Glomerular visceral epithelial cell (primary cell): ENCODE results near the gene AKAP12.
"Not testable (repeated sequence)": the region's sequence is repeated elsewhere in the genome, so short reads cannot be mapped to it uniquely, and the experiment has no call there.

Experiments
- DNase-seq: peaks from one replicate; pipeline ENCODE4 v3.0.0-alpha.2; 2016; ENCODE audit errors: extremely low spot score

Gene AKAP12

DNA sequence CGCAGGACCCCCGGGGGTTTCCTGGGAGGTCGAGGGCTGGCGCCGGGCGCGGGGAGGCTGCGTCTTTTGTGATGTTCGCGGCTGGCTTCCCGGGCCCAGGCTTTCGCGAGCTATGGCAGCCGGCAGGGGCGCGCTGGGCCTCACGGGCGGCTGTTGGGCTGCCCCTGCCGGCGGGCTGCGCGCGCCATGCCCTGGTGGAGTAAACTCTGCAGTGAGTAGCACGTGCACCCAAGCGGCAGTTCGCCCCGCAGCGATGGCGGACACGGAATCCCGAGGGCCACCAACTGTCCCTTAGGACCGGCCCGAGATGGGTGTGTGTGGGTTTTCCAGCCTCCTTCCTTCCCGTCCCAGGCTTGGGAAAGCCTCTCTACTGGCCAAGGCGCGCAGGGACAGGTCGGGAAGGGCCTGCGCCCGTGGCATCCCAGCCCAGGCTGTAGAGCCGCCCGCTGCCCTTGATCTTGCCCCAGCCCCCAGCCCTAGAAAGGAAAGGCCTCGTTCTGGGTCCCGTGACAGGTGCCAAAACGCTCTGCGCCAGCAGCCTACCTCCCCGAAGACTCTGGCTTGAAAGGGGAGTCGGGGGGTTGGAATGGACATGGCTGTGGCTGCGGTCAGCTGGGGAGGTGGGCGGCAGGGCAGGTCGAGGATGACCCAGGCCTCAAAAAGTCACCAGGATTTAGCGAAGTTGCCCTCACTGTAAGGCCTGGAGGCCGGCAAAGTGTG, 101.9 kb downstream of the AKAP12 start:
- no peak for DNase-seq

DNA sequence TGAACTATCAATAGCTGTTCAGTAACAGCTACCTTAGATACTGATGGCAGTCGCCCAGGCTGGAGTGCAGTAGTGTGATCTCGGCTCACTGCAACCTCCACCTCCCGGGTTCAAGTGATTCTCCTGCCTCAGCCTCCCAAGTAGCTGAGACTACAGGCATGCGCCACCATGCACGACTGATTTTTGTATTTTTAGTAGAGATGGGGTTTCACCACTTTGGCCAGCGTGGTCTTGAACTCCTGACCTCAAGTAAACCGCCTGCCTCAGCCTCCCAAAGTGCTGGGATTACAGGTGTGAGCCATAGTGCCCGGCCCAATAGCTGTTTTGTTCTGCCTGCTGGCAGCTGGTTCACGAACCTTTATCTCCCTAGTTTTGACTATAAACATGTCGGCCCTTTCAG, 103.0 kb downstream of the AKAP12 start:
- DNase-seq, result not testable (repeated sequence)

DNA sequence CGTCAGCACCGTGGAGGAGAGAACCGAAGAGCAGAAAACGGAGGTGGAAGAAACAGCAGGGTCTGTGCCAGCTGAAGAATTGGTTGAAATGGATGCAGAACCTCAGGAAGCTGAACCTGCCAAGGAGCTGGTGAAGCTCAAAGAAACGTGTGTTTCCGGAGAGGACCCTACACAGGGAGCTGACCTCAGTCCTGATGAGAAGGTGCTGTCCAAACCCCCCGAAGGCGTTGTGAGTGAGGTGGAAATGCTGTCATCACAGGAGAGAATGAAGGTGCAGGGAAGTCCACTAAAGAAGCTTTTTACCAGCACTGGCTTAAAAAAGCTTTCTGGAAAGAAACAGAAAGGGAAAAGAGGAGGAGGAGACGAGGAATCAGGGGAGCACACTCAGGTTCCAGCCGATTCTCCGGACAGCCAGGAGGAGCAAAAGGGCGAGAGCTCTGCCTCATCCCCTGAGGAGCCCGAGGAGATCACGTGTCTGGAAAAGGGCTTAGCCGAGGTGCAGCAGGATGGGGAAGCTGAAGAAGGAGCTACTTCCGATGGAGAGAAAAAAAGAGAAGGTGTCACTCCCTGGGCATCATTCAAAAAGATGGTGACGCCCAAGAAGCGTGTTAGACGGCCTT, 110.0 kb downstream of the AKAP12 start:
- DNase-seq, result no peak

DNA sequence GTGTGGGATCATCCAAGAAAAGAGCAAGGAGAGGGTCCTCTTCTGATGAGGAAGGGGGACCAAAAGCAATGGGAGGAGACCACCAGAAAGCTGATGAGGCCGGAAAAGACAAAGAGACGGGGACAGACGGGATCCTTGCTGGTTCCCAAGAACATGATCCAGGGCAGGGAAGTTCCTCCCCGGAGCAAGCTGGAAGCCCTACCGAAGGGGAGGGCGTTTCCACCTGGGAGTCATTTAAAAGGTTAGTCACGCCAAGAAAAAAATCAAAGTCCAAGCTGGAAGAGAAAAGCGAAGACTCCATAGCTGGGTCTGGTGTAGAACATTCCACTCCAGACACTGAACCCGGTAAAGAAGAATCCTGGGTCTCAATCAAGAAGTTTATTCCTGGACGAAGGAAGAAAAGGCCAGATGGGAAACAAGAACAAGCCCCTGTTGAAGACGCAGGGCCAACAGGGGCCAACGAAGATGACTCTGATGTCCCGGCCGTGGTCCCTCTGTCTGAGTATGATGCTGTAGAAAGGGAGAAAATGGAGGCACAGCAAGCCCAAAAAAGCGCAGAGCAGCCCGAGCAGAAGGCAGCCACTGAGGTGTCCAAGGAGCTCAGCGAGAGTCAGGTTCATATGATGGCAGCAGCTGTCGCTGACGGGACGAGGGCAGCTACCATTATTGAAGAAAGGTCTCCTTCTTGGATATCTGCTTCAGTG, 110.8 kb downstream of the AKAP12 start:
- DNase-seq, result no peak

DNA sequence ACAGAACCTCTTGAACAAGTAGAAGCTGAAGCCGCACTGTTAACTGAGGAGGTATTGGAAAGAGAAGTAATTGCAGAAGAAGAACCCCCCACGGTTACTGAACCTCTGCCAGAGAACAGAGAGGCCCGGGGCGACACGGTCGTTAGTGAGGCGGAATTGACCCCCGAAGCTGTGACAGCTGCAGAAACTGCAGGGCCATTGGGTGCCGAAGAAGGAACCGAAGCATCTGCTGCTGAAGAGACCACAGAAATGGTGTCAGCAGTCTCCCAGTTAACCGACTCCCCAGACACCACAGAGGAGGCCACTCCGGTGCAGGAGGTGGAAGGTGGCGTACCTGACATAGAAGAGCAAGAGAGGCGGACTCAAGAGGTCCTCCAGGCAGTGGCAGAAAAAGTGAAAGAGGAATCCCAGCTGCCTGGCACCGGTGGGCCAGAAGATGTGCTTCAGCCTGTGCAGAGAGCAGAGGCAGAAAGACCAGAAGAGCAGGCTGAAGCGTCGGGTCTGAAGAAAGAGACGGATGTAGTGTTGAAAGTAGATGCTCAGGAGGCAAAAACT, 111.5 kb downstream of the AKAP12 start:
- no peak for DNase-seq

DNA sequence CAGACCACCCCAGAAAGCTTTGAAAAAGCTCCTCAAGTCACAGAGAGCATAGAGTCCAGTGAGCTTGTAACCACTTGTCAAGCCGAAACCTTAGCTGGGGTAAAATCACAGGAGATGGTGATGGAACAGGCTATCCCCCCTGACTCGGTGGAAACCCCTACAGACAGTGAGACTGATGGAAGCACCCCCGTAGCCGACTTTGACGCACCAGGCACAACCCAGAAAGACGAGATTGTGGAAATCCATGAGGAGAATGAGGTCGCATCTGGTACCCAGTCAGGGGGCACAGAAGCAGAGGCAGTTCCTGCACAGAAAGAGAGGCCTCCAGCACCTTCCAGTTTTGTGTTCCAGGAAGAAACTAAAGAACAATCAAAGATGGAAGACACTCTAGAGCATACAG, 112.0 kb downstream of the AKAP12 start:
- DNase-seq, result no peak

DNA sequence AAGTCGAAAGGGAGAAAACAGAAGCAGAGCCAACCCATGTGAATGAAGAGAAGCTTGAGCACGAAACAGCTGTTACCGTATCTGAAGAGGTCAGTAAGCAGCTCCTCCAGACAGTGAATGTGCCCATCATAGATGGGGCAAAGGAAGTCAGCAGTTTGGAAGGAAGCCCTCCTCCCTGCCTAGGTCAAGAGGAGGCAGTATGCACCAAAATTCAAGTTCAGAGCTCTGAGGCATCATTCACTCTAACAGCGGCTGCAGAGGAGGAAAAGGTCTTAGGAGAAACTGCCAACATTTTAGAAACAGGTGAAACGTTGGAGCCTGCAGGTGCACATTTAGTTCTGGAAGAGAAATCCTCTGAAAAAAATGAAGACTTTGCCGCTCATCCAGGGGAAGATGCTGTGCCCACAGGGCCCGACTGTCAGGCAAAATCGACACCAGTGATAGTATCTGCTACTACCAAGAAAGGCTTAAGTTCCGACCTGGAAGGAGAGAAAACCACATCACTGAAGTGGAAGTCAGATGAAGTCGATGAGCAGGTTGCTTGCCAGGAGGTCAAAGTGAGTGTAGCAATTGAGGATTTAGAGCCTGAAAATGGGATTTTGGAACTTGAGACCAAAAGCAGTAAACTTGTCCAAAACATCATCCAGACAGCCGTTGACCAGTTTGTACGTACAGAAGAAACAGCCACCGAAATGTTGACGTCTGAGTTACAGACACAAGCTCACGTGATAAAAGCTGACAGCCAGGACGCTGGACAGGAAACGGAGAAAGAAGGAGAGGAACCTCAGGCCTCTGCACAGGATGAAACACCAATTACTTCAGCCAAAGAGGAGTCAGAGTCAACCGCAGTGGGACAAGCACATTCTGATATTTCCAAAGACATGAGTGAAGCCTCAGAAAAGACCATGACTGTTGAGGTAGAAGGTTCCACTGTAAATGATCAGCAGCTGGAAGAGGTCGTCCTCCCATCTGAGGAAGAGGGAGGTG, 112.9 kb downstream of the AKAP12 start:
- no peak for DNase-seq

DNA sequence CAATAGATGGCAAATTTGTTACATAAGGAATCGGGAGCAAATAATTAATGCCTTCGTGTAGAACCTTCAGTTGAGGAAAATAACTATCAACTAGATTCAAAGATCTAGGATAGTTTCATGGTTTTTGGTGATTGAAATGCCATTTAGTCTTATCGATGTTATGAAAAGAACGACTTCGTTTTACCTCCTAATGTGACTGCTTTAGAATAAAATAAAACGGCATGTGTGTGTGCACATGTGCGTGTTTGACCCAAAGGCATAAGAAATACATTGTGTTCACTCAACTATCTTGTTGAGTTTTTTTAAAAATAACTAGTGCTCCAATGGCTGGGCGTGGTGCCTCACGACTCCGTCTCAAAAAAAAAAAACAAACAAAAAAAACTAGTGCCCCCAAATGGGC, 114.0 kb downstream of the AKAP12 start:
- no peak for DNase-seq

DNA sequence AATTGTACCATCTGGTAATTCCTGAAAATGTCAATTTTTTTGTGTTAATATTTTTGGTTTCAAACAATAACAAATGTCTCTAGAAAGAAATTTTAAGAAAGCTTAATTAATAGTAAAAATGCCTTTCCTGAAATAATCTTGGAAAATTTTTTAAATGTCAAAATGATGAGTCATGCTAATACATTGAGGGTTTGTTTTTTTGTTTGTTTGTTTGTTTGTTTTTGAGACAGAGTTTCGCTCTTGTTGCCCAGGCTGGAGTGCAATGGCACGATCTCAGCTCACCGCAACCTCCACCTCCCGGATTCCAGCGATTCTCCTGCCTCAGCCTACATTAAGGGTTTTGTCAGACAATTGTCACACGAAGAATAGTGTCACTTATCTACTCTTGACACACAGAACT, 117.2 kb downstream of the AKAP12 start:
- not testable (repeated sequence) for DNase-seq

DNA sequence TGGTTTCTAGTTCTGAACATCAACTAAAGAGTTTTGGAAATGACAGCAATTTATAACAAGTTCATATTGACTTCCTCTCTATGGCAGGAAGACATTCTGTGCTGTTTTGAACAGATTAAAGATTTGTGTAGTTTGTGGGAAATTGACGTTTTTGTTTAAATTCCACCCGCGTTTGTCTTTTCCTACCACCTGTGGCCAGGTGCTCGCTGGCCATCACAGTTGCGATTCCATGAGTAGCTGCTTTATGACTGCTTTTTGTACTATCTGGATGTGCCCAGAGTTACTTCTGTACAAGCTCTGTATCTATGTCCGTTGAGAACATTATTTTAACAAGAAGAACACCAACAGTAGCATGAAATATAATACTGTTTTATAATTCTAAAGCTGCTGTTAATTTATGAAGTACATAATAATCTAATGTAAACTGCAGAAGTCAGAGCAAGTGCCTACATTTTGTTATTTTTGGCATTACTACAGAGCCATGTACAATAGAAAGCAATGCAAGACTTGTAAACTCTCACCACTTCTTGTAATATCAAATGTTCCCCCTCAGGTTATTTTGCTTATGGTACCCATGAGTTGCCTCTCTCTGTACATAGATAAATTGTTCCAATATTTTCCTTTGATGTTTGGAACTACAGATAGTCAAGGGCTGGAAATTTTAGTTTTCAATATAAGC, 118.1 kb downstream of the AKAP12 start:
- no peak for DNase-seq

DNA sequence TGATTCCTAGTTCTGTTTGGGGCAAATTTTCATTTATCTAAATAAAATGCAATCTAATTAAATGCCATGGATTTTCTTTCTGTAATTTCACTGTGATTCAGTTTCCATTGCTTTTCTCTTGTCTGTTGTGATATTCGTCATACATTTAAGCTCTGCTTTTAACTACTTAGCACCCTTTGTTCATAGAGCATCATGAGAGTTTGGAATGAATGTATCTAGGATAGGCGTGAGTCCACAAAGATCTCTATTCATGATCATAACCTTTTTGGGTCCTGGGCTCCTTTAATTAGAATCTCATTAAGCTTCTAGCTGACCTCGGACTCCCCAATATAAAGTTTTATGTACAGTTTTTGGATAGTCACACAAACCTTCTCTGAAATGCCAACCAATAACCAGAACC, 118.7 kb downstream of the AKAP12 start:
- DNase-seq, result no peak

DNA sequence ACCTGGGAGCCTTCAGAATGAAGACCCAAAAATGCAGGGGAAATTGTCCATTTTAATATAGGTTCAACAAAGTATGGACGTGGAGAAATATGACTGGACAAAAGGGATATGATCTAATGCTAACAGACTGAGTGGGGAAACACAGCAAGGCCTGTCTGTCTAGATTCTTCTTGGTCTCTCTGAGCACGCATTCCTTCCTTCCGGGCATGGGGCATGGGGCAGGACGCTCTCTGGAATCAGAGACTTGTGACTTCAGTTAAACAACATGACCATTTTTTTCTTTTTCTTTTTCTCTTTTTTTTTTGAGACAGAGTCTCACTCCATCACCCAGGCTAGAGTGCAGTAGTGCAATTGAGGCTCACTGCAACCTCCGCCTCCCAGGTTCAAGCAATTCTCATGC, 119.7 kb downstream of the AKAP12 start:
- no peak for DNase-seq

DNA sequence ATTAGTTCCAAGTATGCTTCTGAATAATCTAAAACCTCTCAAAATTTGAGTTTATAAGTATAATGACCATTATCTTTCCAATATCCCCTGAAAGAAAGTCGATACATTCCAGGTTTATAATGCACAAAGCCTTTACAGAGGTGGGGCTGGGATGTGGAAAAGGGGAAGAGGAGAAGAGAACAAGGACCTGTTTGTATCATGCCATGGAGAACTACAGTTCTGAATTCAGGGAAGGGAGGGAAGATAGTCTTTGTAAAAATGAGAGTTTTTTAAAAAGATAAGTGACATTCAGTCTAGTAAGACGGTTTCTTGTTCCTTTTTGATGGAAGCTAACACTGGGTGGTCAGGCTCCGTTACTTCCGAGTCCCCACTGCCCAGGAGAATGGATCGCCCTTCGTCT, 125.5 kb downstream of the AKAP12 start:
- no peak for DNase-seq

DNA sequence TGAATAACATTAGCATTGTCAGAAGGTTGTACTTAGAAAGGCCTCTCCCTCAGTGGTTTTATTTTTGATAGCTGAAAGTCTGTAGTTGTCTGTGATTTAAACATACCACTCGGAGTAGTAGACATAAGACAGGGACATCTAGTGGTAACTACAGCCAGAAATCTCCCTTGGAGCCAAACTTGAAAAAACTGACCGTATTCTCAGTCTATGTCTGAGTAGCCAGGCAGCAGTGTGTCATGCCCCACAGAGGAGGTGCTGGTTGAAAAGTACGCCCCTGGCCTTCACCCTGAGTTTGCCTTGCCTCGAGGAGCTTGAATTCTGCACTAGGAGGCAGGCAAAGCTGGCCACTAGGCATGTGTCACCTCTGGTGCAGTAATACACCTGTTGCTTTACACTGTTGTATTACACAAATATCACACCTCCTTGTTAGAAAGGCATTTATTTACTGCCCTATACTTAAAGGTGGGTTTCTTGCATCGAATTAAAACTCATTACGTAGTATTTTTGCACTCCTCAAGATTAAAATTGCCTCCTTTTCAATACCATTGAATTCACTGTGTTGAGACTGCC, 130.8 kb downstream of the AKAP12 start:
- DNase-seq, result no peak

DNA sequence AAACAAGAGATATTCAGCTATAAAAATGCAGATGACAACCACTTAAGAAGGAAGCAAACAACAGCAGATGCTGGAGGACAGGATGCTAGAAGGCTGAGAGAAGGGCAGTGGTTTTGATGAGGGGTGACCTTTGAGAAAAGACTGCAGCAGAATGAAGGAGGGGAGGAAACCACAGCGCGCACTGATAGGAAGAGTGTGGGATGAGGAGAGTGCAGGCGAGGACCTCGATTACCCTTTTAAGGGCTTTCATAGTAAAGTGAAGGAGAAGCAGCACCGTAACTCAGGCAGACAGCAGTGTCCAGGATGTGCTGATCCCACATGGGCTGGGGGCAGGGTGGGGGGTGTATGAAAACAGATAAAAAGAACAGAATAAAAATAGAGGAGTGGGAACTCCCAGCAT, 132.4 kb downstream of the AKAP12 start:
- DNase-seq, result no peak

DNA sequence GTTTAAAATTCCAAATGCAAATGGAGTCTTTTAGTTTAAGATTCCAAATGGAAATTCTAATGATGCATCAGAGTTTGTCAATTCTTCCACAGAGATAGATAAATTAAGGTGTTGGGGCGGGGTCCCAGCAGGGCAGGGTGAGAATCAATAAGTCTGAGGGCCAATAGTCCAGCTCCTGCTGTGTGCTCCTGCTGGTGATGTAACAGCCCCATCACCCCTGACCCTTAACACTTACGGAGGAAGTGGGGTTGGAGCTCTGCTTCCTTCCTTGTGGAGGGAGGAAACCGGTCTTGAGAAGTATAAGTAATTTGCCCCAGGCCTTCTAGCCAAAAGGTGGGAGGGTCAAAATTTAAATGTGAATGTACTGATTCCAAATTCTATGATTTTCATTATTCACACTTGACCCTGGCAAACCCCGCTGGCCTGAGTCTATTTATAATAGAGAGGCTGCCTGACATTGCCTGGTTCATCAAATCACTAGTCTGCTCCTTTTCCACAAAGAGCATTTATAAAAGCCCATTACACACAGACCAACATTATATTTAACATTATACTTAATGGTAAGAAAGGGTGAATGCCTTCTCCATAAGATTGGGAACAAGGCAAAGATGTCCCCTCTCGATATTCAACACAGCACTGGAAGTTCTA, 134.4 kb downstream of the AKAP12 start:
- no peak for DNase-seq

DNA sequence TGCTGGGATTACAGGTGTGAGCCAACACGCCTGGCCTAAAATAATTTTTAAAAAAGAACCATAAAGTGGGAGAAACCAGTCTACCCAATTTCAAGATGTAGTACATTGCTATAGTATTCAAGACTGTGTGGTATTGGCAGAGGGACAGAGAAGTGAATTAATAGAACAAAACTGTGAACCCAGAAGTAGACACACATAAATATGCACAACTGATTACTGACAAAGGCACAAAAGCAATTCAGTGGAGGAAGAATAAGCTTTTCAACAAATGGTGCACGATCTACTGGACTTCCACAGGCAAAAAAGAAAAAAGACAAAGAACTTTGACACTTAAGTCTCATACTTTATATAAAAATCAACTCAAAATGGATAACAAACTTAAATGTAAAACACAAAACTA, 136.1 kb downstream of the AKAP12 start:
- DNase-seq, result no peak

DNA sequence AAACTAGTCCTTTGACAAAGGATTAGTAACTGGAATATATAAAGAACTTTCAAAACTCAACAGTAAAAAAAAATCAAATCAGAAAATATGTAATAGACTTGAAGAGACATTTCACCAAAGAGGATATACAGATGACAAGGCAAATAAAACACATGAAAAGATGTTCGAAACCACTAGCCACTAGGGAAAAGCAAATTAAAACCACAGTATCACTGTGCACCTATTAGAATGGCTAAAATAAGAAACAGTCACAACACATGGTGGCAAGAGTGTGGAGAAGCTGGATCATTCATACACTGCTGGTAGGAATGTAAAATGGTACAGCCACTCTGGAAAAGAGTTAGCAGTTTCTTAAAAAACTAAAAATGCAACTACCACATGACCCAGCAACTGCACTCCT, 136.7 kb downstream of the AKAP12 start:
- no peak for DNase-seq

DNA sequence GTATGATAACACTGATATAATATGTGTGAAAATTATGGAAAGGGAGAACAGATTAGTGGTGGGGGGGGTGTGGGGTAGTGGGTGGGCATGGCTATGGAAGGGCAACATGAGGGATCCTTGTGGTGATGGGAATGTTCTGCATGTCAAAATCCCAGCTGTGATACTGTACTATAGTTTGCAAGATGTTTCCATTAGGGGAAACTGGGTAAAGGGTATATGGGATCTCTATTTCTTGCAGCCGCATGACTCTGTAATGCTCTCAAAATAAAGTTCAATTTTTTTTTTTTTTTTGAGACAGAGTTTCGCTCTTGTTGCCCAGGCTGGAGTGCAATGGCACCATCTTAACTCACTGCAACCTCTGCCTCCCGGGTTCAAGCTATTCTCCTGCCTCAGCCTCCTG, 137.3 kb downstream of the AKAP12 start:
- DNase-seq, result no peak
